ENCODE results near the gene CMTM3. TPM values are rescaled to one million over a fixed set of nuclear protein-coding genes. Genes with fewer than 3 reads are reported as not detected.

CMTM3 gene
- total RNA-seq, 3 donors from 2014 or later, result 3.1 to 15.9 (median 9.3) TPM

DNA sequence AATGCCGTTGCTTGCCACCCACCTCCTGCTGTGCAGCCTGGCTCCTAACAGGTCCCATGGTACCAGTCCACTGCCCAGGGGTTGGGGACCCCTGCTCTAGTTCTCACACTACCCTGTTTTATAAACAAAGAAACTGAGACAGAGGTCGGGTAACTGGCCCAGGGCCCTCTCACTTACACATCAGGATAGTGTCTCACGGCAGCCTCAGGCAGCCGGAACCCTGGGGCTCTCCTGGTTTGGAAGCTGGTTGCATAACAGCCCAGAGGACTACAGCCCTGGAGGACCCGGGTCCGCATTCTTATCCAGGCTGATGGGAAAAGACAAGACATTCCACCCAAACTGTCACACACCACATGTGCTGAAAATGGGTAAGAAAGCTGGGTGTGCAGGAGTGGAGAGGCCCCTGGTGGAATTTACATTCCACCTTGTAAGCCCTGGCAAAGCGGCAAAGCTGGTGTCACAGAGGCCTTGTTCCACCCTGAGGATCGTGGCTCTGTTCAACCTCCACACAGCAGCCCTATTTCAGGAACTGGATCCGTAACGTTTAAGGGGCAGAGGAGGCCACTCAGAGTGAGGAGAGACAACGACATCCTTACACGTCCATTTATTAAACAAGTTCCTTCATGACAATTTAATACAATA, 9.8 kb downstream of the CMTM3 start:
- H3K9me3 ChIP-seq, result no peaks in the 10 kb centered on the region
- DNase-seq (no peak), ATAC-seq (no peak)
- no peak overlapping the region for H3K4me3 ChIP-seq
- H3K4me1 ChIP-seq (ENCODE audit: low read depth), result no peaks in the 10 kb centered on the region
- H3K36me3 ChIP-seq (ENCODE audit: low read depth), result no peaks in the 10 kb centered on the region
- TF ChIP-seq, protein P1, sequence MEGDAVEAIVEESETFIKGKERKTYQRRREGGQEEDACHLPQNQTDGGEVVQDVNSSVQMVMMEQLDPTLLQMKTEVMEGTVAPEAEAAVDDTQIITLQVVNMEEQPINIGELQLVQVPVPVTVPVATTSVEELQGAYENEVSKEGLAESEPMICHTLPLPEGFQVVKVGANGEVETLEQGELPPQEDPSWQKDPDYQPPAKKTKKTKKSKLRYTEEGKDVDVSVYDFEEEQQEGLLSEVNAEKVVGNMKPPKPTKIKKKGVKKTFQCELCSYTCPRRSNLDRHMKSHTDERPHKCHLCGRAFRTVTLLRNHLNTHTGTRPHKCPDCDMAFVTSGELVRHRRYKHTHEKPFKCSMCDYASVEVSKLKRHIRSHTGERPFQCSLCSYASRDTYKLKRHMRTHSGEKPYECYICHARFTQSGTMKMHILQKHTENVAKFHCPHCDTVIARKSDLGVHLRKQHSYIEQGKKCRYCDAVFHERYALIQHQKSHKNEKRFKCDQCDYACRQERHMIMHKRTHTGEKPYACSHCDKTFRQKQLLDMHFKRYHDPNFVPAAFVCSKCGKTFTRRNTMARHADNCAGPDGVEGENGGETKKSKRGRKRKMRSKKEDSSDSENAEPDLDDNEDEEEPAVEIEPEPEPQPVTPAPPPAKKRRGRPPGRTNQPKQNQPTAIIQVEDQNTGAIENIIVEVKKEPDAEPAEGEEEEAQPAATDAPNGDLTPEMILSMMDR (IDR thresholded peaks at IDR 0.05), result no peak
- intact Hi-C loops (cut with DNase I, micrococcal nuclease), result no loop called here

DNA sequence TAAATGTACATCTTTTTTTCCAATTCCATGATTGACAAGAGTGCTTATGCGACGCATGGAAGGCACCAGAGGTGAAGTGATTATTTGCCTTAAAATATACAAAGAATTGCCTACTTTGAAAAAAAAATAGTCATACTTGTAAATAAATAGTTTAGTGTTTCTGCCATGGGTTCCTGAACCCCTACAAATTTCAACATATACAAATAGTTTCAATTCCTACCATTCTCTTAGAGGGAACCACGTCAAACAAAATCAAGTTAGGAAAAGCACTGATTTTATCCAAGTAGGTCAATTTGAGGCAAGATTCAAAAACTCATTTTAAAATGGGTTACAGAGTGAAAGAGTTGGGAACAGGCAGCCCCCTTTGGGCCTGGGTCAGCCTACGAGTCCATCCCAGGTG, 11.7 kb downstream of the CMTM3 start:
- H3K4me1 ChIP-seq (ENCODE audit: low read depth), result no peaks in the 10 kb centered on the region
- DNase-seq (no peak), ATAC-seq (no peak)
- no peaks in the 10 kb centered on the region for H3K9me3 ChIP-seq
- H3K4me3 ChIP-seq, result no peak overlapping the region
- TF ChIP-seq, protein P1 (IDR thresholded peaks at IDR 0.05), result no peak
- no peaks in the 10 kb centered on the region for H3K36me3 ChIP-seq (ENCODE audit: low read depth)
- intact Hi-C loops (cut with DNase I, micrococcal nuclease), result no loop called here

DNA sequence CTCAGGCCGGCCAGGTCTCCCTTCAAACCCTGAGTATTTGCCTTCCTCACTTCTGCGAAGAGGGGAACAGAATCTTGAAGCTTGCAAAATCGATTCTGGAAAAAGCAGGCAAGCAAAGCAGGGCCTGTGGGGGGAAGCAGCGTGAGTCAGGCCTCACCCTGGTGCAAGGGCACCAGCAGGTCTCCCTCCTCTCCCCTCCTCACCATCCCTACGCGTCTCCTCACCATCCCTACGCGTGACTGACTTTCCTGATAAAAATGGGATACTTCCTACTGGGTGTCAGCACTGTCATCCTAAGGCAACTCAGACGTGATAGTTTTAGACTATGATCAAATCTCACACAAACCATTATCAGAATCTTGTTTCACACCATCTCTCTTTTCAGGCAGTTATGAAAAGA, 12.1 kb downstream of the CMTM3 start:
- ATAC-seq (no peak), DNase-seq (no peak)
- Histone ChIP-seq H3K9me3 (no peaks in the 10 kb centered on the region), H3K36me3 (ENCODE audit: low read depth) (no peaks in the 10 kb centered on the region), H3K4me1 (ENCODE audit: low read depth) (no peaks in the 10 kb centered on the region), H3K4me3 (no peak overlapping the region)
- TF ChIP-seq, protein P1 (IDR thresholded peaks at IDR 0.05), result no peak
- intact Hi-C loops (cut with DNase I, micrococcal nuclease), result no loop called here

DNA sequence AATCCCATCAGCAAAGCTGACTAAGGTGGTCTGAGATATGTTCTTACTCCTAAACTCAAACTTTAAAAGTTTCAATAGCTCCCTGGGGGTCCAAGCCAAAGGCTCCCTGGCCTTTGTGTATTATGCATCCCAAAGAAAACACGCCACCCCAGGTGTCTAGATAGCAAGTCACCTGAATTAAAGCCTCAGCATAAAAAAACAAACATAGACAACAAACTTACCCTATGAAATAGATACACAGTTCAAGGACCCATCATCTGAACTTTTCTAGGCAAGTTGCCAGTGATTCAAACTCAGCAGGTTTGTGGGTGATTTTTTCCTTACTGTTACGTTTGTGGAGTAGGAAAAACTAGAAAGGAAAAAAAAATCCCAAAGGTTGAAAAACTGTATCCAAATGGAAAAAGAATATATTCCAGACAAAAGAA, 12.5 kb downstream of the CMTM3 start:
- Histone ChIP-seq H3K9me3 (no peaks in the 10 kb centered on the region), H3K4me1 (ENCODE audit: low read depth) (no peaks in the 10 kb centered on the region), H3K36me3 (ENCODE audit: low read depth) (peaks cover 4% of the 10 kb centered on the region), H3K4me3 (no peak overlapping the region)
- DNase-seq, result no peak
- TF ChIP-seq, protein P1 (IDR thresholded peaks at IDR 0.05), result no peak
- intact Hi-C loops (cut with DNase I, micrococcal nuclease), result no loop called here
- no peak for ATAC-seq

DNA sequence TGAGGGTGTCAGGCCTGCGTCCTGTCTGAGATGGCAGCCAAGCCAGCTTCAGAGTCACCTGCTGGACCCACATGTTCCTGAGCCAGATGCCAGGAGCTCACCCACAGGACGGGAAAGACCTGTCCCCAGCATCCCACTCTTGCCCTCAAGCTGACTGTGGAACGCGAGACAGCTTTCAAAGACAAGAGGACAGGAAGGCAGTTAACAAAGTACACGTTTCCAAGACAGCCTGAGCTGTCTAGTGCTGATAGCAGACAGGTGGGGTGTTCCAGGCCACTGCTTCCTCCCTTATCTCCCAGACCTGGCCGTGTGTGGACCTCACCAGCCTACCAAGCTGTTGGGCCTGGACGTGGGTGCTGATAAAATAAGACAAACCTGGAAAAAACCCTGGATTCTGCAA, 13.2 kb downstream of the CMTM3 start:
- DNase-seq (no peak), ATAC-seq (no peak)
- Histone ChIP-seq H3K4me1 (ENCODE audit: low read depth) (no peaks in the 10 kb centered on the region), H3K36me3 (ENCODE audit: low read depth) (peaks cover 6% of the 10 kb centered on the region), H3K9me3 (no peaks in the 10 kb centered on the region), H3K4me3 (no peak overlapping the region)
- TF ChIP-seq, protein P1 (IDR thresholded peaks at IDR 0.05), result no peak
- intact Hi-C loops (cut with DNase I, micrococcal nuclease), result no loop called here
